Activated naive CD4-positive, alpha-beta T cell treated with anti-CD3 and anti-CD28 coated beads, Interleukin-2, amount 50 U/mL, for 24 hours (primary cell): ENCODE results near the gene FOXA3.

Source experiments
- H3K27ac Mint-ChIP-seq: one replicate; pipeline ENCODE4 v1.8.0; 2021; ENCODE audit warnings: mild to moderate bottlenecking, mixed read lengths
- H3K27me3 Mint-ChIP-seq: one replicate; pipeline ENCODE4 v1.8.0; 2021; ENCODE audit warnings: mixed read lengths
- H3K36me3 Mint-ChIP-seq: one replicate; pipeline ENCODE4 v1.8.0; 2021; ENCODE audit warnings: mixed read lengths
- H3K4me1 Mint-ChIP-seq: one replicate; pipeline ENCODE4 v1.8.0; 2021; ENCODE audit warnings: mixed read lengths
- H3K4me3 Mint-ChIP-seq: one replicate; pipeline ENCODE4 v1.8.0; 2021; ENCODE audit warnings: mild to moderate bottlenecking, mixed read lengths
- H3K9me3 Mint-ChIP-seq: one replicate; pipeline ENCODE4 v1.8.0; 2021; ENCODE audit warnings: mixed read lengths

FOXA3 gene

GRCh38 chr19:45824531-45825262 is 39.4 kb upstream of the FOXA3 start:
- H3K27ac Mint-ChIP-seq = no peak overlapping the region
- H3K36me3 Mint-ChIP-seq = peaks cover 12% of the 10 kb centered on the region
- H3K27me3 Mint-ChIP-seq = no peaks in the 10 kb centered on the region
- H3K4me3 Mint-ChIP-seq = no peak overlapping the region
- H3K4me1 Mint-ChIP-seq = peaks cover 3% of the 10 kb centered on the region
- no peaks in the 10 kb centered on the region for H3K9me3 Mint-ChIP-seq

- Mint-ChIP-seq H3K4me1 (peaks cover 3% of the 10 kb centered on the region), H3K36me3 (peaks cover 14% of the 10 kb centered on the region), H3K9me3 (no peaks in the 10 kb centered on the region), H3K4me3 (no peak overlapping the region), H3K27me3 (no peaks in the 10 kb centered on the region), H3K27ac (no peak overlapping the region)
Measured at GRCh38 chr19:45825263-45825605, 38.9 kb upstream of the FOXA3 start.

GRCh38 chr19:45825917-45826893 is 37.9 kb upstream of the FOXA3 start:
- H3K9me3 Mint-ChIP-seq = no peaks in the 10 kb centered on the region
- peaks cover 3% of the 10 kb centered on the region for H3K4me1 Mint-ChIP-seq
- H3K27me3 Mint-ChIP-seq = no peaks in the 10 kb centered on the region
- no peak overlapping the region for H3K27ac Mint-ChIP-seq
- peaks cover 15% of the 10 kb centered on the region for H3K36me3 Mint-ChIP-seq
- H3K4me3 Mint-ChIP-seq = no peak overlapping the region

GRCh38 chr19:45826934-45827333 is 37.2 kb upstream of the FOXA3 start:
- H3K27me3 Mint-ChIP-seq = no peaks in the 10 kb centered on the region
- peaks cover 3% of the 10 kb centered on the region for H3K4me1 Mint-ChIP-seq
- no peaks in the 10 kb centered on the region for H3K9me3 Mint-ChIP-seq
- peaks cover 17% of the 10 kb centered on the region for H3K36me3 Mint-ChIP-seq
- no peak overlapping the region for H3K4me3 Mint-ChIP-seq
- H3K27ac Mint-ChIP-seq = no peak overlapping the region

GRCh38 chr19:45827459-45828093 is 36.5 kb upstream of the FOXA3 start:
- H3K9me3 Mint-ChIP-seq = no peaks in the 10 kb centered on the region
- no peaks in the 10 kb centered on the region for H3K27me3 Mint-ChIP-seq
- no peak overlapping the region for H3K4me3 Mint-ChIP-seq
- peaks cover 3% of the 10 kb centered on the region for H3K4me1 Mint-ChIP-seq
- H3K27ac Mint-ChIP-seq = no peak overlapping the region
- H3K36me3 Mint-ChIP-seq = peaks cover 17% of the 10 kb centered on the region

GRCh38 chr19:45828523-45828922 is 35.6 kb upstream of the FOXA3 start:
- H3K36me3 Mint-ChIP-seq = peaks cover 17% of the 10 kb centered on the region
- H3K27me3 Mint-ChIP-seq = no peaks in the 10 kb centered on the region
- H3K9me3 Mint-ChIP-seq = no peaks in the 10 kb centered on the region
- no peak overlapping the region for H3K4me3 Mint-ChIP-seq
- no peak overlapping the region for H3K27ac Mint-ChIP-seq
- peaks cover 3% of the 10 kb centered on the region for H3K4me1 Mint-ChIP-seq

- Mint-ChIP-seq H3K27ac (peak overlapping the region; percentile 41), H3K36me3 (peaks cover 17% of the 10 kb centered on the region), H3K4me1 (peaks cover 3% of the 10 kb centered on the region), H3K27me3 (no peaks in the 10 kb centered on the region), H3K9me3 (no peaks in the 10 kb centered on the region), H3K4me3 (no peak overlapping the region)
Measured at GRCh38 chr19:45828945-45829344, 35.2 kb upstream of the FOXA3 start.

GRCh38 chr19:45834970-45835369 is 29.2 kb upstream of the FOXA3 start:
- Mint-ChIP-seq H3K4me1 (no peaks in the 10 kb centered on the region), H3K27ac (no peak overlapping the region), H3K36me3 (peaks cover 24% of the 10 kb centered on the region), H3K4me3 (no peak overlapping the region), H3K27me3 (no peaks in the 10 kb centered on the region), H3K9me3 (no peaks in the 10 kb centered on the region)

- peaks cover 16% of the 10 kb centered on the region for H3K36me3 Mint-ChIP-seq
- peaks cover 4% of the 10 kb centered on the region for H3K4me1 Mint-ChIP-seq
- no peaks in the 10 kb centered on the region for H3K27me3 Mint-ChIP-seq
- H3K27ac Mint-ChIP-seq = no peak overlapping the region
- no peaks in the 10 kb centered on the region for H3K9me3 Mint-ChIP-seq
- H3K4me3 Mint-ChIP-seq = no peak overlapping the region
Measured at GRCh38 chr19:45842198-45842597, 21.9 kb upstream of the FOXA3 start.

GRCh38 chr19:45847663-45848062 is 16.5 kb upstream of the FOXA3 start:
- H3K4me1 Mint-ChIP-seq = peaks cover 4% of the 10 kb centered on the region
- no peak overlapping the region for H3K27ac Mint-ChIP-seq
- H3K36me3 Mint-ChIP-seq = peaks cover 13% of the 10 kb centered on the region
- H3K4me3 Mint-ChIP-seq = no peak overlapping the region
- no peaks in the 10 kb centered on the region for H3K9me3 Mint-ChIP-seq
- H3K27me3 Mint-ChIP-seq = no peaks in the 10 kb centered on the region

- Mint-ChIP-seq H3K4me1 (peaks cover 4% of the 10 kb centered on the region), H3K9me3 (no peaks in the 10 kb centered on the region), H3K4me3 (no peak overlapping the region), H3K27ac (no peak overlapping the region), H3K36me3 (peaks cover 13% of the 10 kb centered on the region), H3K27me3 (no peaks in the 10 kb centered on the region)
Measured at GRCh38 chr19:45848922-45849321, 15.2 kb upstream of the FOXA3 start.

GRCh38 chr19:45852145-45852750 is 11.9 kb upstream of the FOXA3 start:
- Mint-ChIP-seq H3K4me1 (peaks cover 8% of the 10 kb centered on the region), H3K36me3 (peaks cover 10% of the 10 kb centered on the region), H3K27me3 (no peaks in the 10 kb centered on the region), H3K4me3 (no peak overlapping the region), H3K27ac (peak overlapping the region; percentile 68), H3K9me3 (no peaks in the 10 kb centered on the region)

GRCh38 chr19:45852983-45853382 is 11.1 kb upstream of the FOXA3 start:
- no peak overlapping the region for H3K4me3 Mint-ChIP-seq
- H3K4me1 Mint-ChIP-seq = peaks cover 9% of the 10 kb centered on the region
- no peaks in the 10 kb centered on the region for H3K27me3 Mint-ChIP-seq
- no peaks in the 10 kb centered on the region for H3K9me3 Mint-ChIP-seq
- peaks cover 9% of the 10 kb centered on the region for H3K36me3 Mint-ChIP-seq
- H3K27ac Mint-ChIP-seq = no peak overlapping the region

GRCh38 chr19:45854167-45854778 is 9.9 kb upstream of the FOXA3 start:
- no peak overlapping the region for H3K27ac Mint-ChIP-seq
- peaks cover 9% of the 10 kb centered on the region for H3K36me3 Mint-ChIP-seq
- no peaks in the 10 kb centered on the region for H3K27me3 Mint-ChIP-seq

More at GRCh38 chr19:45854167-45854778, 9.9 kb upstream of the FOXA3 start:
- Mint-ChIP-seq H3K4me3 (no peak overlapping the region), H3K9me3 (no peaks in the 10 kb centered on the region), H3K4me1 (peaks cover 18% of the 10 kb centered on the region)
